GM12878 (cell line): ENCODE results near the gene TTLL11.

Experiments used
- EZH2 ChIP-seq: IDR thresholded peaks from 2 replicates; pipeline ENCODE4 v1.6.1; 2012; ENCODE audit warnings: low read depth, mild to moderate bottlenecking, control low read depth, inconsistent platforms, low read length, borderline replicate concordance; ENCODE audit not compliant: control insufficient read depth
- GABPA ChIP-seq: IDR thresholded peaks from 2 replicates; pipeline ENCODE4 v1.6.1; 2014; ENCODE audit warnings: antibody characterized with exemption, low read depth, mild to moderate bottlenecking, inconsistent platforms
- KAT2A ChIP-seq: conservative IDR thresholded peaks from 2 replicates; pipeline ENCODE4 v1.6.1; 2011; ENCODE audit warnings: low read depth, low read length; ENCODE audit not compliant: control insufficient read depth
- MLLT1 ChIP-seq: fragments of 450-650 bp; IDR thresholded peaks from 2 replicates; pipeline ENCODE4 v1.6.1; 2016; ENCODE audit warnings: mild to moderate bottlenecking
- MTA2 ChIP-seq: fragments of 450-650 bp; IDR thresholded peaks from 2 replicates; pipeline ENCODE4 v1.6.1; 2016; ENCODE audit warnings: low read depth, mild to moderate bottlenecking, moderate library complexity
- MXI1 ChIP-seq: fragments of 150-350 bp; IDR thresholded peaks from 2 replicates; pipeline ENCODE4 v1.6.1; 2011; ENCODE audit warnings: low read depth, mild to moderate bottlenecking, inconsistent platforms, low read length, improper control_type of control experiment
- NBN ChIP-seq: fragments of 450-650 bp; IDR thresholded peaks from 2 replicates; pipeline ENCODE4 v1.6.1; 2016
- SMAD1 ChIP-seq: fragments of 450-650 bp; IDR thresholded peaks from 2 replicates; pipeline ENCODE4 v1.6.1; 2018; ENCODE audit warnings: mild to moderate bottlenecking, low read depth; ENCODE audit not compliant: partially characterized antibody
- SMC3 ChIP-seq: IDR thresholded peaks from 2 replicates; pipeline ENCODE4 v1.6.1; 2011; ENCODE audit warnings: low read length, improper control_type of control experiment, borderline replicate concordance
- SPI1 ChIP-seq: IDR thresholded peaks from 2 replicates; pipeline ENCODE4 v1.6.1; 2011; ENCODE audit warnings: low read depth, mild to moderate bottlenecking, low read length, moderate library complexity, borderline replicate concordance; ENCODE audit not compliant: insufficient read depth
- TAF1 ChIP-seq: IDR thresholded peaks from 2 replicates; pipeline ENCODE4 v1.6.1; 2011; ENCODE audit warnings: mild to moderate bottlenecking, low read depth, low read length, borderline replicate concordance
- ZNF274 ChIP-seq: IDR thresholded peaks from one replicate; pipeline ENCODE4 v1.8.0; 2011; ENCODE audit not compliant: insufficient read length, insufficient read depth
- TF ChIP-seq, protein P1 (sequence below), 3 experiments: IDR thresholded peaks in 2 of 3; conservative IDR thresholded peaks in 1 of 3; 2 replicates each; pipeline ENCODE4 v1.5.1; 2011; ENCODE audit warnings: low read depth in 3 of 3, low read length in 3 of 3, mild to moderate bottlenecking in 3 of 3, control low read depth in 2 of 3, moderate library complexity in 2 of 3, inconsistent platforms in 1 of 3, mixed read lengths in 1 of 3; ENCODE audit not compliant: control insufficient read depth in 2 of 3, insufficient read depth in 1 of 3; ENCODE audit errors: extremely low read depth in 1 of 3

DNA sequence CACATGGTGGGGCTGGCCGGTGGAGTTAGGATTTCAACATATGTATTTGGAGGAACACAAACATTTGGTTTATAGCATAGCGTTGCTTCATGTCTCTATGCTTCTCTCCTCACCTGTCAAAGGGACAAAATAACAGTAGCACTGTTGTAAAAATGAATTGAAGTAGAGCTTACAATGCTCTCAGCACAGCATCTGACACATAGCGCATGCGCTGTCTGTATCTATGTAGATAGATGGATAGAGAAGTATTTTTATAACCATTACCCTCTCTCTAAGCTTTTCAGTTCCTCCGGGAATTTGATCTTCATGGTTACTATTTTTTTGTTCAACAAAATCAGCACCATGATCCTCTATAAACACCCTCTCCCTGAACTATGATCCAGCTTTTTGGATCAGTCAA lies 166.0 kb downstream of the TTLL11 start:
- TF ChIP-seq ZNF274 (no peak), SPI1 (no peak), TAF1 (no peak), NBN (no peak), GABPA (no peak), MLLT1 (no peak), SMC3 (no peak), MTA2 (no peak), EZH2 (no peak), KAT2A (no peak), SMAD1 (no peak), MXI1 (no peak)
- TF ChIP-seq, protein P1, sequence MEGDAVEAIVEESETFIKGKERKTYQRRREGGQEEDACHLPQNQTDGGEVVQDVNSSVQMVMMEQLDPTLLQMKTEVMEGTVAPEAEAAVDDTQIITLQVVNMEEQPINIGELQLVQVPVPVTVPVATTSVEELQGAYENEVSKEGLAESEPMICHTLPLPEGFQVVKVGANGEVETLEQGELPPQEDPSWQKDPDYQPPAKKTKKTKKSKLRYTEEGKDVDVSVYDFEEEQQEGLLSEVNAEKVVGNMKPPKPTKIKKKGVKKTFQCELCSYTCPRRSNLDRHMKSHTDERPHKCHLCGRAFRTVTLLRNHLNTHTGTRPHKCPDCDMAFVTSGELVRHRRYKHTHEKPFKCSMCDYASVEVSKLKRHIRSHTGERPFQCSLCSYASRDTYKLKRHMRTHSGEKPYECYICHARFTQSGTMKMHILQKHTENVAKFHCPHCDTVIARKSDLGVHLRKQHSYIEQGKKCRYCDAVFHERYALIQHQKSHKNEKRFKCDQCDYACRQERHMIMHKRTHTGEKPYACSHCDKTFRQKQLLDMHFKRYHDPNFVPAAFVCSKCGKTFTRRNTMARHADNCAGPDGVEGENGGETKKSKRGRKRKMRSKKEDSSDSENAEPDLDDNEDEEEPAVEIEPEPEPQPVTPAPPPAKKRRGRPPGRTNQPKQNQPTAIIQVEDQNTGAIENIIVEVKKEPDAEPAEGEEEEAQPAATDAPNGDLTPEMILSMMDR (IDR thresholded peaks at IDR 0.05 in 2 of 3, conservative IDR thresholded peaks at IDR 0.05 in 1 of 3; ENCODE audit: control insufficient read depth in 2 of 3, extremely low read depth in 1 of 3, insufficient read depth in 1 of 3, low read depth in 3 of 3, low read length in 3 of 3): no peak
